MCF 10A (cell line): ENCODE data around the gene DERL3. TPM values are rescaled to one million over a fixed set of nuclear protein-coding genes. Genes with fewer than 3 reads are reported as not detected.
A peak's percentile ranks its signal among the peaks of the same experiment; 100 is the strongest.

Source experiments
- BruUV-seq: library from RNA; stranded (reverse); fragments of 400-500 nt; replicated peaks from 2 replicates; lab custom pipeline; 2021; lab: Mats Ljungman, UMichigan
- CTCF ChIA-PET: fragments of 300-600 bp; sonication (Branson Sonifier 250); formaldehyde crosslinking; extraction: SDS; loops from one replicate; lab custom pipeline; 2021; ENCODE audit warnings: antibody characterized with exemption, inconsistent platforms; lab: Yijun Ruan, JAX
- POLR2A ChIA-PET: fragments of 300-600, 350-650 bp; sonication (Branson Sonifier 250); formaldehyde crosslinking; extraction: SDS; loops from one replicate; lab custom pipeline; 2020; ENCODE audit warnings: antibody characterized with exemption, inconsistent platforms; lab: Yijun Ruan, JAX
- DNase-seq: peaks from one replicate; pipeline ENCODE4 v3.0.0-alpha.2; 2018; ENCODE audit not compliant: unreplicated experiment
- H3K27ac Mint-ChIP-seq: one replicate; pipeline ENCODE4 v1.8.0; 2022; ENCODE audit warnings: mild to moderate bottlenecking, low read depth, mixed read lengths; ENCODE audit not compliant: unreplicated experiment
- H3K27me3 Mint-ChIP-seq: one replicate; pipeline ENCODE4 v1.8.0; 2022; ENCODE audit warnings: mixed read lengths; ENCODE audit not compliant: insufficient read depth, unreplicated experiment
- H3K36me3 Mint-ChIP-seq: one replicate; pipeline ENCODE4 v1.8.0; 2022; ENCODE audit warnings: mild to moderate bottlenecking, moderate library complexity, mixed read lengths; ENCODE audit not compliant: insufficient read depth, unreplicated experiment
- H3K4me1 Mint-ChIP-seq: one replicate; pipeline ENCODE4 v1.8.0; 2022; ENCODE audit warnings: mixed read lengths; ENCODE audit not compliant: insufficient read depth, unreplicated experiment
- H3K4me3 Mint-ChIP-seq: one replicate; pipeline ENCODE4 v1.8.0; 2022; ENCODE audit warnings: mild to moderate bottlenecking, moderate library complexity, mixed read lengths; ENCODE audit not compliant: unreplicated experiment
- H3K9me3 Mint-ChIP-seq: one replicate; pipeline ENCODE4 v1.8.0; 2022; ENCODE audit warnings: mixed read lengths; ENCODE audit not compliant: unreplicated experiment
- CTCF ChIP-seq: fragments of 200-600 bp; IDR thresholded peaks from one replicate; pipeline ENCODE4 v1.8.0; 2022; ENCODE audit warnings: antibody characterized with exemption, mild to moderate bottlenecking; ENCODE audit not compliant: unreplicated experiment
- intact Hi-C: fragments of 100-400 bp; cut with micrococcal nuclease; formaldehyde crosslinking; loops from 2 replicates; pipeline ENCODE4 v1.14.1; 2022
- total RNA-seq: library from RNA; stranded (reverse); gene quantifications from 2 replicates; pipeline ENCODE4 v1.2.3, GENCODE V29; 2022

Gene DERL3
- total RNA-seq, 1 experiment from 2014 or later: not detected

DNA sequence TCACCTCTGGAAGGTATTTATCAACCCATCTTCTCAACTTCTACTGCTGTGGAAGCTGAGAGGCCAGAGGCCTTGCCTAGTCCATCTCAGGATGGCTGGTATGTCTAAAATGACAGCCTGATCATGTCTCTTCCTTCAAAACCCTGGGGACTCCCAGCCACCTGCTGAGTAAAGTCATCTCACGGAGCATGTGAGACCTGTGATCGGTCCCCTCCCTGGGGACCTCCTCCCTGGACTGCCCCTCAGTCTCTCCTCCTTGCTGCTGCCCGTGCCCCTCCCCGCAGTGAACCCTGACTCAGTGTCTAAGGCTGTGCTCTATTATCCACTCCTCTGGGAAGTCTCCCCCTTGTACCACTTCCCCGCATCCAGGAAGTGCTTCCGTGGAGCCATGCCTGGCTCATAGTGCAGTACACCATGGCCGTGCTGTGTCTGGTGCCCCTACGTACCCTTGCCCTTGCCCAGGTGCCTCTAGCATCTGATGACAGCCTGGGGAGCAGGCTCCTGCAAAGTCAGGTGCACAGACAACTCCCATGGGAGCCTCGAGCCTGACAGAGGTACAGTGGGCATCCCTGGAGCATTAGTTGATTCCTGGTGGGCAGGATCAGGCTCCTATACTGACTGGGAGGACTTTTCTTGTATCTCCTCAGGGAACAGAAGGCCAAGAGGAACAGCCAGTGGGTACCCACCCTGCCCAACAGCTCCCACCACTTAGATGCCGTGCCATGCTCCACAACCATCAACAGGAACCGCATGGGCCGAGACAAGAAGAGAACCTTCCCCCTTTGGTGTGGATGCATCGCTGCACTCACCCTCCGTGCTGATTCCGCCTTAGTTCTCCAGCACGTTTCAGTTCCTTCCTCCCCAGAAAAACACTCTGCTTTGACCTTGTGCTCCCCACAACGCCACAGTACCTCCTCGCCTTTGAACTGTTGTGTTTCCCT, 38.2 kb downstream of the DERL3 start:
- TF ChIP-seq CTCF: no peak
- peaks cover 90% of the 10 kb centered on the region for H3K36me3 Mint-ChIP-seq
- CTCF ChIA-PET: no interaction called here
- no TSS peak for BruUV-seq
- H3K4me1 Mint-ChIP-seq: no peaks in the 10 kb centered on the region
- H3K27me3 Mint-ChIP-seq: no peaks in the 10 kb centered on the region
- H3K4me3 Mint-ChIP-seq: no peak overlapping the region
- intact Hi-C loops: no loop called here
- no peak for DNase-seq
- no peaks in the 10 kb centered on the region for H3K9me3 Mint-ChIP-seq
- peak overlapping the region; percentile 18 for H3K27ac Mint-ChIP-seq
- POLR2A ChIA-PET: no interaction called here

DNA sequence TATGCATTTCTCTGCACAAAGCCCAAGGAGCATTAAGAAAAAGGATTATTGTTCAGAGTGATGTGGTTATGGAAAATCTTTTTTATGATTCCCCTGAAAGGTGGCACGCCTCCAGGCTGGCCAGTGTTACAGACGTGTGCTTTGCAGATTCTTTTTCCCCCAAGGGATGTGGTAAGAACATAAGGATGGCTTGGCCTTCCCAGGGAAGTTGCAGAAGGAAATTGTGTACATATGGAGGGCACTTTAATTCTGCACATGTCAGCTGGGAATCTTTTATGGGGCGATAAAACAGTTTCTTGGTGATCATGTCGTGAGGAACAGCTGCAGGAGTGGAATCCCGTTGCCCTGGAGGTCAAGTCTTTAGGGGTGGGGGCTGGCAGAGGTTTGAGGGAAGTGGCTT, 42.3 kb downstream of the DERL3 start:
- DNase-seq: no peak

DNA sequence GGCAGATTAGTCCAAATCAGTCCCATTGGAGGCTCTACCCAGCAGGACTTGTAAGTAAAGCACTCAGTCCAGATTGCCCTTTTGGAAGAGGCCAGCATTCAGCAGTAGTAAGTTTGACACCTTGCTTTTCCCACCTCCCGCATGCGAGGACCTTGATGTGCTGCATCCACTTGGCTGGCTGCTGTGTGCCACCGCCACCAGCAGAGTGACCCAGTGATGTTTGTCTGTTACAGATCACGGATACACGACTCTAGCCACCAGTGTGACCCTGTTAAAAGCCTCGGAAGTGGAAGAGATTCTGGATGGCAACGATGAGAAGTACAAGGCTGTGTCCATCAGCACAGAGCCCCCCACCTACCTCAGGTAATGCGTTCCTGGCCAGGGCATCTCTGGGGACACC, 45.5 kb downstream of the DERL3 start:
- ChIA-PET POLR2A (no interaction called here), CTCF (no interaction called here)
- intact Hi-C loops: no loop called here
- TF ChIP-seq CTCF: no peak
- H3K27me3 Mint-ChIP-seq: no peaks in the 10 kb centered on the region
- H3K4me3 Mint-ChIP-seq: no peak overlapping the region
- no peaks in the 10 kb centered on the region for H3K9me3 Mint-ChIP-seq
- no TSS peak for BruUV-seq
- H3K27ac Mint-ChIP-seq: no peak overlapping the region
- H3K4me1 Mint-ChIP-seq: peaks cover 9% of the 10 kb centered on the region
- DNase-seq: no peak
- H3K36me3 Mint-ChIP-seq: peaks cover 73% of the 10 kb centered on the region

More for the DNA sequence above, 42.3 kb downstream of the DERL3 start:
- Mint-ChIP-seq H3K36me3 (peaks cover 99% of the 10 kb centered on the region), H3K9me3 (no peaks in the 10 kb centered on the region), H3K27ac (no peak overlapping the region), H3K27me3 (no peaks in the 10 kb centered on the region), H3K4me3 (no peak overlapping the region), H3K4me1 (no peaks in the 10 kb centered on the region)
- POLR2A ChIA-PET: no interaction called here
- intact Hi-C loops: no loop called here
- no peak for TF ChIP-seq CTCF
- no TSS peak for BruUV-seq
- CTCF ChIA-PET: no interaction called here

- no TSS peak for BruUV-seq
- Mint-ChIP-seq H3K27me3 (no peaks in the 10 kb centered on the region), H3K36me3 (peaks cover 61% of the 10 kb centered on the region), H3K9me3 (no peaks in the 10 kb centered on the region), H3K27ac (no peak overlapping the region), H3K4me1 (peaks cover 9% of the 10 kb centered on the region), H3K4me3 (no peak overlapping the region)
- no peak for DNase-seq
- intact Hi-C loops: no loop called here
- ChIA-PET CTCF (no interaction called here), POLR2A (no interaction called here)
- no peak for TF ChIP-seq CTCF
Measured at GRCh38 chr22:23791738-23792645, 46.8 kb downstream of the DERL3 start.
